HG02798 (cell line): Measurements from ENCODE around the gene TNFSF12.

Experiments used
- ATAC-seq: cut with Tn5 transposase; IDR thresholded peaks from one replicate; pipeline ENCODE4 v1.9.1; 2021; ENCODE audit warnings: mild to moderate bottlenecking; ENCODE audit not compliant: unreplicated experiment, poor library complexity

TNFSF12 gene

DNA sequence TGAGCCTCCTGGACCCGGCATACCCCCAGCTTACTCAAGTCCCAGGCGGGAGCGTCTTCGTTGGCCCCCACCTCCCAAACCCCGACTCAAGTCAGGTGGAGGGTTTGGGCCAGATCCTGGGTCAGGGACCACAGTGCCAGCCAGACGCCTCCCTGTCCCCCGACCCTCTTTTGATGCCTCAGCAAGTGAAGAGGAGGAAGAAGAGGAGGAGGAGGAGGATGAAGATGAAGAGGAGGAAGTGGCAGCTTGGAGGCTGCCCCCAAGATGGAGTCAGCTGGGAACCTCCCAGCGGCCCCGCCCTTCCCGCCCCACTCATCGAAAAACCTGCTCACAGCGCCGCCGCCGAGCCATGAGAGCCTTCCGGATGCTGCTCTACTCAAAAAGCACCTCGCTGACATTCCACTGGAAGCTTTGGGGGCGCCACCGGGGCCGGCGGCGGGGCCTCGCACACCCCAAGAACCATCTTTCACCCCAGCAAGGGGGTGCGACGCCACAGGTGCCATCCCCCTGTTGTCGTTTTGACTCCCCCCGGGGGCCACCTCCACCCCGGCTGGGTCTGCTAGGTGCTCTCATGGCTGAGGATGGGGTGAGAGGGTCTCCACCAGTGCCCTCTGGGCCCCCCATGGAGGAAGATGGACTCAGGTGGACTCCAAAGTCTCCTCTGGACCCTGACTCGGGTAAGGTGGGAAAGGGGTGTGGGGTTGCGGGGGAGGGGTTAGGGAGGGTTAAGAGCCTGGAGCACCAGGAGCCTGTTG is 14.4 kb downstream of the TNFSF12 start:
- no peak for ATAC-seq

- ATAC-seq = no peak
Observed at GRCh38 chr17:7569571-7569970, 20.7 kb downstream of the TNFSF12 start.

DNA sequence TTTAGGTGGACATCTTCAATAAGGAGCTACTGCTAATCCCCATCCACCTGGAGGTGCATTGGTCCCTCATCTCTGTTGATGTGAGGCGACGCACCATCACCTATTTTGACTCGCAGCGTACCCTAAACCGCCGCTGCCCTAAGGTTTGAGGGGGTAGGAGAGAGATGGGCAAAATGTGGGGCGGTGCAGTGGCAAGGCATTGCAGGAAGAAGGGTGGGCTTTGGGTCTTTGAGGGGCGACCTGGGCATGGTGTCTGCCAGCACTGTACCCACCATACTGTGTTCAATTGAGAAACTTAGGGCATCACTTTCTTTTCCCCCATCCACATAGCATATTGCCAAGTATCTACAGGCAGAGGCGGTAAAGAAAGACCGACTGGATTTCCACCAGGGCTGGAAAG is 21.5 kb downstream of the TNFSF12 start:
- ATAC-seq = no peak

GRCh38 chr17:7572338-7572587 is 23.4 kb downstream of the TNFSF12 start:
- ATAC-seq = no peak

GRCh38 chr17:7572588-7573323 is 23.9 kb downstream of the TNFSF12 start:
- ATAC-seq = peak; percentile 90

DNA sequence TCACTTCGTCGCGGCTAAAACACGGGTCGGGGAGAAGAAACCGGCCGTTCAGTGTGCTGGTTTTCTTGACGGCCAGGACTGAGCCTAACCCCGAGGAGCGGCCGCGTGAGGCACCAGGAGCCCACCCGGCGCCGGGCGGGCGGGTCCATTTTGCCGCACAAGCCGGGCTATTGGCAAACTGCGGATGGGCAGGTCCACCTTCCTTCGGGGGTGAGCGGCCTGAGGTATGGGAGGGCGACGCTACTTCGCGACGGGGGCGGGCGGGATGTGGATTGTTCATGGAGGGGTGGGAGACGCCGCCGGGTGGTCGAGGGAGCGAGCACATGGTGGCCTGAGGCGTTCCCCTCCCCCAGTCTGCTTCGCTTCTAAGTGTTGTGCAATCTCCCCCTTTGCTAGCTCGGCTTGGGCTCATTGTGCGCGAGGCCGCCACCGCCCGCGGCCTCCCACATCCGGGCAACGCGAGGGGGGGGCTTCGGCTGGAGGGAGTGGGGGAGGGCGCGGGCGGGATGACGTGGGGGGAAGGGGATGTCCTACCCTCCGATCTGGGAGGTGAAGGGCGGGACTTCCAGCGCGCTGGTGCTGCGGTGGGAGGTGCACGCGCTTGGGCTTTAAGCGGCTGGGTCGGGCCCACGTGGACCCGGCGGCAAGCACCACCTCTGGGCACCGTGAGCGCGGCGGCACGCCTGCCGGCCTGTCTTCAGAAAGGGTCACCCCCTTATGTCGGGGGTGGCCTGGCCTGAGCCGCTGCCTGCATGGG is 24.6 kb downstream of the TNFSF12 start:
- ATAC-seq = peak; percentile 27

GRCh38 chr17:7574176-7574953 is 25.5 kb downstream of the TNFSF12 start:
- no peak for ATAC-seq

DNA sequence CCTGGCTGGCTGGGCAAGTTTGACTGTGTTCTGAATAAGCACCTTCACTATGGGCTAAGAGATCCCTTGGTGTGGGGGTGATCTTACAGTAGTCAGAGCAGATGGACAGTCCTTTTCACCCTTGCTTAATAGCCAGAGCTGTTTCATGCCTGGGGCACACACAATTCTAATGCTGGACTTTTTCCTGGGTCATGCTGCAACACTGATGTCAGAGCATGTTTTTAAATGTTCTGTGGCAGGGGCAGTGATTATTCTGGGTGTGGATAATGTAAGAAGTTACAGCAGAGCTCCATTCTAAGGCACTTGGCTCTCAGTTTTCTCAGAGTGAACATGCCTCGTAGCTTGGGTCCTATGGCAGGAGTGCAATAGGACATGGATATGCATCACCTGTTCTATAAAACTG is 26.6 kb downstream of the TNFSF12 start:
- ATAC-seq = no peak

DNA sequence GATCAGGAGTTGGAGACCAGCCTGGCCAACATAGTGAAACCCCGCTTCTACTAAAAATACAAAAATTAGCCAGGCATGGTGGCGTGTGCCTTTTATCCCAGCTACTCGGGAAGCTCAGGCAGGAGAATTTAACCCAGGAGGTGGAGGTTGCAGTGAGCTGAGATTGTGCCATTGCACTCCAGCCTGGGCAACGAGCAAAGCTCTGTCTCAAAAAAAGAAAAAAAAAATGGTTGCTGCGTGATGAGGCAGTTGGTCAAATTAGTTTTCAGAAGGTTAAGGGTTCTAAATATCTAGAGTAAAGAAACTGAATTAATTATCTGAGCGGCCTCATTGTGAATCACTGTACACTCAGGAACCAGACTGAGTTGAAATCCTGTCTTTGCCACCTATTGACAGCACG is 27.1 kb downstream of the TNFSF12 start:
- ATAC-seq = no peak

DNA sequence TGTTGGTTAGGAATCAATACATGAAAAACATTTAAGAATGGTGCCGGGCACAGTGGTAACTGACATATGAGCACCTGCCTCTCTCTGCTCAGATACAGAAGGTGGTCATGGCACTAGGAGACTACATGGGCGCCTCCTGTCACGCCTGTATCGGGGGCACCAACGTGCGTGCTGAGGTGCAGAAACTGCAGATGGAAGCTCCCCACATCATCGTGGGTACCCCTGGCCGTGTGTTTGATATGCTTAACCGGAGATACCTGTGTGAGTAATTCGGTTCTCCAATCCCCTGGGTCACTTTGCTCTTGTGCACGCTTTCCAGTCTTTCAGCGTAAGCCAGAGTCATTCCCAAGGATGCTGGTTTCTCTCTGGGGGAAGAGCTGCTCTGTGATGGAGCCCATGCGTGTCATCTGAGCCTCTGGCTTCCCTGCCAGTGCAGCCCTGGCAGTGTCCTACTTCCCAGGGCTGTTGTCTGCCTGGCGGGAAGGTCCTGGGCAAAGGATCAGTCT is 27.6 kb downstream of the TNFSF12 start:
- no peak for ATAC-seq

DNA sequence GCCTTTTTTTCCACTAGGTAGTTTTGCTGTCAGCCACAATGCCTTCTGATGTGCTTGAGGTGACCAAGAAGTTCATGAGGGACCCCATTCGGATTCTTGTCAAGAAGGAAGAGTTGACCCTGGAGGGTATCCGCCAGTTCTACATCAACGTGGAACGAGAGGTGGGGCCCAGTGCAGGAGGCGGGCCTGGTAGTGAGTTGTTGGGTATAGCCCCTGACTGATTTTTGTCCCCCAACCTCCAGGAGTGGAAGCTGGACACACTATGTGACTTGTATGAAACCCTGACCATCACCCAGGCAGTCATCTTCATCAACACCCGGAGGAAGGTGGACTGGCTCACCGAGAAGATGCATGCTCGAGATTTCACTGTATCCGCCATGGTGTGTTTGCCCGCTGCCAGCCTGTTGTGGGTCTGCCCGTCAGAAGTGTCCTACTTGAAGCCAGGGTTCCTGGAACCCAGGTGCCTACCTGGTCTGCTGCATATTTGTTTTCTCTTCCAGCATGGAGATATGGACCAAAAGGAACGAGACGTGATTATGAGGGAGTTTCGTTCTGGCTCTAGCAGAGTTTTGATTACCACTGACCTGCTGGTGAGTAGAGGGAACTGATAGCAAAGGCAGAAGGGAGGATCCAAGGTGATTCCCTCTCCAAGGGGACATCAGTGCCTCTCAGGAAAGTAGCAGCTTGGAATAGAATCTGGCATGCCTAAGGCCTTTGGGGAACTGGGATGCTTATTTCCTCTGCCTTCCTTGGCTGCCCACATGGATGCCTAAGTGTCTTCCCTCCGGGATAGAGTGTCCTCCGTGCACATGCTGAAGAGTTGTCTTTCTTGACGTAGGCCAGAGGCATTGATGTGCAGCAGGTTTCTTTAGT is 28.7 kb downstream of the TNFSF12 start:
- no peak for ATAC-seq

DNA sequence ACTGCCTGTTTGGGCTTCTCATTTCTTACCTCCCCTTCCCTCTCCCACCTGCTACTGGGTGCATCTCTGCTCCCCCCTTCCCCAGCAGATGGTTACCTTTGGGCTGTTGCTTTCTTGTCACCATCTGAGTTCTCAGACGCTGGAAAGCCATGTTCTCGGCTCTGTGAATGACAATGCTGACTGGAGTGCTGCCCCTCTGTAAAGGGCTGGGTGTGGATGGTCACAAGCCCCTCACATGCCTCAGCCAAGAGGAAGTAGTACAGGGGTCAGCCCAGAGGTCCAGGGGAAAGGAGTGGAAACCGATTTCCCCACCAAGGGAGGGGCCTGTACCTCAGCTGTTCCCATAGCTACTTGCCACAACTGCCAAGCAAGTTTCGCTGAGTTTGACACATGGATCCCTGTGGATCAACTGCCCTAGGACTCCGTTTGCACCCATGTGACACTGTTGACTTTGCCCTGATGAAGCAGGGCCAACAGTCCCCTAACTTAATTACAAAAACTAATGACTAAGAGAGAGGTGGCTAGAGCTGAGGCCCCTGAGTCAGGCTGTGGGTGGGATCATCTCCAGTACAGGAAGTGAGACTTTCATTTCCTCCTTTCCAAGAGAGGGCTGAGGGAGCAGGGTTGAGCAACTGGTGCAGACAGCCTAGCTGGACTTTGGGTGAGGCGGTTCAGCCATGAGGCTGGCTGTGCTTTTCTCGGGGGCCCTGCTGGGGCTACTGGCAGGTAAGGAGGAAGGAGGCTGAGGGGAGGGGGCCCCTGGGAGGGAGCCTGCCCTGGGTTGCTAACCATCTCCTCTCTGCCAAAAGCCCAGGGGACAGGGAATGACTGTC is 30.4 kb downstream of the TNFSF12 start, which contains the start of gene CD68:
Gene CD68 (plus strand): TSS at position 638 of the 833 bp plus-strand sequence. CDS start 40 bp downstream, at position 678.
- peak; percentile 32 for ATAC-seq

GRCh38 chr17:7579834-7580603 is 31.2 kb downstream of the TNFSF12 start:
- ATAC-seq = no peak

- ATAC-seq = no peak
Observed at GRCh38 chr17:7580604-7581575, 32.0 kb downstream of the TNFSF12 start.

DNA sequence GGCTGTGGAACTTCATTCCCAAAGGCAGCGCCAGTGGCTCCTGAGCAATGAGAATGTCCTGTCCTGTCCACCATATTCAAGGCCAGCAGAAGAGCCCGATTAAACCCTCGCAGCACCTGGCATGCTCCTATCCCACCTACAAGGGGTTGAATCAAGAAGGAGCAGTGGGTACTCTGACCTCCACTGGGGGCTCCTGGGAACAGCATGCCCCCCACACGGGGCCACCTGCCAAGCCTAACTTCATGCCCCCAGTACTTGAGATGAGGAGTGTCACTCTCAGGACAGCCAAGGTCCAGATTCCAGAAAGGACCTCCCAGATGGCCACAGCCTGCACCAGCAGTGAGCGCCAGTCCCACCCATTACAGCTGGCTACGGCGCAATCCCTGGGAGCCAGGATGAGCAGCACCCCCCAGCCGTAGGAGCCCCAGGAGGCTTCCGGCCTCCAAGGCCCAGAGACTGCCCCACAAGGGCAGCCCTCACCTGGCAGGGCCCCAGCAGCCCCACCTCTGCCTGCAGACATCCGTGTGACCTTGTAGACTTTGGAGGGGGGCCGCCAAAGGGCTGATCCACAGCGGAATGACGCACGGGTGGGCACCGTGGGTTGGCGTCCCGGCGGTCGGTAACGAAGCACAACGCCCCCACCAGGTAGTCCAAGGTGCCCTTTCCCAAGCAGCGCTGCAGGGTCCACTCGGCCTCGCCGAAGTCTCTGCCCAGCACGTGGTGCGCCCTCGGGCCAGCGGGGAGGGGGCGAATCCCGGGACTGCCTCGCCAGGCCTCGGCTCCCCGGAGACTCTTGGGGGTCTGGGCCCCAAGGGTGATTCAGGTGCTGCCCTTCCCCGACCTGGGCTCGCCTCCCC is 33.8 kb downstream of the TNFSF12 start:
- no peak for ATAC-seq
